GM23338 (cell line): Measurements from ENCODE around the gene WT1. TPM values are rescaled to one million over a fixed set of nuclear protein-coding genes. Genes with fewer than 3 reads are reported as not detected.

ENCODE experiments used
- ATAC-seq: fragments of 200-7000 bp; cut with Tn5 transposase; 3 replicates; pipeline ENCODE4 v1.9.1; 2020
- DNase-seq: peaks from one replicate; pipeline ENCODE4 v3.0.0-alpha.2; 2015; ENCODE audit warnings: low spot score
- H2AFZ ChIP-seq: fragments of 200-600 bp; sonication (generic); 2 replicates; pipeline ENCODE4 v1.8.0; 2016; ENCODE audit warnings: antibody characterized with exemption, mild to moderate bottlenecking, moderate library complexity
- H3F3A ChIP-seq: fragments of 200-600 bp; sonication (generic); replicated peaks from 2 replicates; pipeline ENCODE4 v1.8.0; 2017; ENCODE audit warnings: antibody characterized with exemption, mixed run types, low read depth
- H3K27ac ChIP-seq: fragments of 200-600 bp; sonication (generic); 2 replicates; pipeline ENCODE4 v1.6.1; 2016; ENCODE audit warnings: low read depth
- H3K27me3 ChIP-seq: fragments of 200-600 bp; sonication (generic); 2 replicates; pipeline ENCODE4 v1.8.0; 2016; ENCODE audit warnings: mild to moderate bottlenecking, mixed run types, moderate library complexity; ENCODE audit not compliant: insufficient read depth
- H3K36me3 ChIP-seq: fragments of 200-600 bp; sonication (generic); 2 replicates; pipeline ENCODE4 v1.8.0; 2016; ENCODE audit warnings: mild to moderate bottlenecking; ENCODE audit not compliant: insufficient read depth
- H3K4me1 ChIP-seq: fragments of 200-600 bp; sonication (generic); 2 replicates; pipeline ENCODE4 v1.8.0; 2016; ENCODE audit warnings: mild to moderate bottlenecking, moderate library complexity; ENCODE audit not compliant: insufficient read depth
- H3K4me2 ChIP-seq: fragments of 200-600 bp; sonication (generic); 2 replicates; pipeline ENCODE4 v1.7.1; 2017; ENCODE audit warnings: mixed run types
- H3K4me3 ChIP-seq: fragments of 200-600 bp; sonication (generic); 2 replicates; pipeline ENCODE4 v1.6.1; 2016; ENCODE audit warnings: mixed run types
- H3K79me2 ChIP-seq: fragments of 200-600 bp; sonication (generic); replicated peaks from 2 replicates; pipeline ENCODE4 v1.8.0; 2017; ENCODE audit warnings: mild to moderate bottlenecking; ENCODE audit not compliant: insufficient read depth
- H3K9me2 ChIP-seq: fragments of 200-600 bp; sonication (generic); 2 replicates; pipeline ENCODE4 v1.8.0; 2017; ENCODE audit not compliant: insufficient read depth
- H4K20me1 ChIP-seq: fragments of 200-600 bp; sonication (generic); replicated peaks from 2 replicates; pipeline ENCODE4 v1.8.0; 2017; ENCODE audit warnings: mild to moderate bottlenecking; ENCODE audit not compliant: insufficient read depth
- H3K27ac Mint-ChIP-seq: 2 replicates; pipeline ENCODE4 v1.8.0; 2020; ENCODE audit warnings: inconsistent platforms, mild to moderate bottlenecking, moderate library complexity, mixed read lengths
- H3K27me3 Mint-ChIP-seq: 3 replicates; pipeline ENCODE4 v1.8.0; 2022; ENCODE audit warnings: low read depth, mild to moderate bottlenecking, moderate library complexity, mixed read lengths, inconsistent platforms; ENCODE audit not compliant: insufficient read depth, poor library complexity
- H3K36me3 Mint-ChIP-seq: 3 replicates; pipeline ENCODE4 v1.8.0; 2021; ENCODE audit warnings: low read depth, mild to moderate bottlenecking, inconsistent platforms, moderate library complexity, mixed read lengths
- H3K4me1 Mint-ChIP-seq: 3 replicates; pipeline ENCODE4 v1.8.0; 2020; ENCODE audit warnings: mild to moderate bottlenecking, inconsistent platforms, mixed read lengths
- H3K4me3 Mint-ChIP-seq: 3 replicates; pipeline ENCODE4 v1.8.0; 2021; ENCODE audit warnings: moderate library complexity, mild to moderate bottlenecking, inconsistent platforms, mixed read lengths
- H3K9me3 Mint-ChIP-seq: 3 replicates; pipeline ENCODE4 v1.8.0; 2020; ENCODE audit warnings: moderate library complexity, mild to moderate bottlenecking, inconsistent platforms, mixed read lengths
- CTCF ChIP-seq, 2 experiments: fragments of 200-600 bp in 1 of 2; sonication (generic) in 1 of 2; conservative IDR thresholded peaks; 2 replicates each; pipeline versions ENCODE4 v1.5.1 to v1.6.1; 2016 to 2017; ENCODE audit warnings: antibody characterized with exemption in 2 of 2, low read depth in 2 of 2, mild to moderate bottlenecking in 2 of 2, moderate library complexity in 1 of 2
- ETS1 ChIP-seq: IDR thresholded peaks from 2 replicates; pipeline ENCODE4 v1.6.1; 2016; ENCODE audit warnings: antibody characterized with exemption
- NANOG ChIP-seq: IDR thresholded peaks from 2 replicates; pipeline ENCODE4 v1.6.1; 2016; ENCODE audit warnings: antibody characterized with exemption, borderline replicate concordance
- POLR2AphosphoS5 ChIP-seq: IDR thresholded peaks from 2 replicates; pipeline ENCODE4 v1.6.1; 2016; ENCODE audit warnings: antibody characterized with exemption, low read depth
- REST ChIP-seq: IDR thresholded peaks from one replicate; pipeline ENCODE4 v1.6.1; 2018; ENCODE audit warnings: antibody characterized with exemption; ENCODE audit not compliant: unreplicated experiment
- STAT1 ChIP-seq: IDR thresholded peaks from one replicate; pipeline ENCODE4 v1.6.1; 2016; ENCODE audit warnings: antibody characterized with exemption; ENCODE audit not compliant: unreplicated experiment
- ZNF331 ChIP-seq: fragments of 250-450 bp; sonication (Bioruptor Pico); IDR thresholded peaks from 2 replicates; pipeline ENCODE4 v1.5.0; 2020; ENCODE audit warnings: low read depth, mild to moderate bottlenecking, moderate library complexity
- ZNF462 ChIP-seq: fragments of 250-450 bp; sonication (Bioruptor Pico); IDR thresholded peaks from 2 replicates; pipeline ENCODE4 v1.5.0; 2020; ENCODE audit warnings: mild to moderate bottlenecking, moderate library complexity
- polyA plus RNA-seq: library from polyadenylated mRNA; unstranded; fragments of >200 nt; fragmentation: Nextera tagmentation; extraction: Ambion mirVana; gene quantifications from 2 replicates; pipeline ENCODE4 v1.2.1, GENCODE V29; 2016
- total RNA-seq: library from RNA; depleted of rRNA; stranded (reverse); fragments of >200 nt; shearing (Covaris generic); gene quantifications from 2 replicates; pipeline ENCODE4 v1.2.3, GENCODE V29; 2014

Gene WT1
- total and polyA plus RNA-seq, 2 experiments from 2014 or later = 0.21 TPM; not detected in 1

- TF ChIP-seq ZNF462 = no peak
- TF ChIP-seq STAT1 = no peak
- TF ChIP-seq ETS1 = no peak
- TF ChIP-seq POLR2AphosphoS5 = no peak
Observed at GRCh38 chr11:32421992-32422391, 13.3 kb downstream of the WT1 start (continued).

GRCh38 chr11:32420937-32421901 is 14.1 kb downstream of the WT1 start:
- no peaks in the 10 kb centered on the region for H3K36me3 Mint-ChIP-seq
- peaks cover 40% of the 10 kb centered on the region for H3K4me1 ChIP-seq
- H3K4me3 ChIP-seq = no peak overlapping the region
- H3K9me3 Mint-ChIP-seq = no peaks in the 10 kb centered on the region
- H3K36me3 ChIP-seq = no peaks in the 10 kb centered on the region
- no peaks in the 10 kb centered on the region for H3K79me2 ChIP-seq
- H3K9me2 ChIP-seq = 0 out of 2 replicates have a peak, but pooled peaks cover 3% of the 10 kb centered on the region
- H3K4me3 Mint-ChIP-seq = no peak overlapping the region
- peaks cover 26% of the 10 kb centered on the region for H3K27me3 Mint-ChIP-seq
- H3K4me2 ChIP-seq = no peak overlapping the region
- H3F3A ChIP-seq = no peaks in the 10 kb centered on the region
- peak overlapping the region; percentile 38; the same call in 1 of the 2 replicates for H2AFZ ChIP-seq
- peaks cover 44% of the 10 kb centered on the region for H3K27me3 ChIP-seq
- H4K20me1 ChIP-seq = no peaks in the 10 kb centered on the region
- peaks cover 35% of the 10 kb centered on the region for H3K4me1 Mint-ChIP-seq
- ATAC-seq (no peak), DNase-seq (no peak)
- no peak overlapping the region for H3K27ac ChIP-seq
- no peak overlapping the region for H3K27ac Mint-ChIP-seq
- no peak for TF ChIP-seq STAT1
- TF ChIP-seq ETS1 = no peak
- no peak for TF ChIP-seq POLR2AphosphoS5
- TF ChIP-seq ZNF331 (CRISPR knock-in tag) = no peak
- no peak for TF ChIP-seq REST
- no peak for TF ChIP-seq NANOG
- no peak for TF ChIP-seq CTCF (conservative IDR thresholded peaks at IDR 0.05; ENCODE audit: low read depth in 2 of 2)
